Colon (tissue), 2 donors: ENCODE results near the gene PLAAT4.
"Not testable (repeated sequence)": the region's sequence is repeated elsewhere in the genome, so short reads cannot be mapped to it uniquely, and the experiment has no call there.

ENCODE experiments used
- FAIRE-seq: peaks from 2 replicates; lab custom pipeline; 2012; peaks lifted over from hg19 to GRCh38; lab: Jason Lieb, UNC
- donor health status: control.
- donor health status: control.

Gene PLAAT4

DNA sequence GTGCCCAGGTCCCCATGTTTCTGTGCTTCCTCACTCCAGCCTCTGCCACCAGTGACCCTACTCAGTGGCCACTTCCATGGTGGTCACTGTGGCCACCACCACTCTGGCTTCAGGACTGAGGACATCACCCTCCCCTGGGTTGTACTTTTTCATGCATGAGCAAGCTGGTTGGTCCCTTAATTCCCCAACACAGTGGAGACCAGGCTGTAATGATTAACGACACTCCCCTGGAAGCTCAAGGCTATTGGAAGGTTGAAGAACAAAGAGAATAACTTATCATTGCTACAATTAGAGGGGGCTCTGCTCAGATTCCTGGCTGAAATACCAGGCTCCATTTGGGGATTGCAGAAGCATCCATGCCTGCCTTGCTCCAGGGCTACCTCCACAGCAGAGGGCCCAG lies 10.5 kb downstream of the PLAAT4 start:
- no peak for FAIRE-seq

DNA sequence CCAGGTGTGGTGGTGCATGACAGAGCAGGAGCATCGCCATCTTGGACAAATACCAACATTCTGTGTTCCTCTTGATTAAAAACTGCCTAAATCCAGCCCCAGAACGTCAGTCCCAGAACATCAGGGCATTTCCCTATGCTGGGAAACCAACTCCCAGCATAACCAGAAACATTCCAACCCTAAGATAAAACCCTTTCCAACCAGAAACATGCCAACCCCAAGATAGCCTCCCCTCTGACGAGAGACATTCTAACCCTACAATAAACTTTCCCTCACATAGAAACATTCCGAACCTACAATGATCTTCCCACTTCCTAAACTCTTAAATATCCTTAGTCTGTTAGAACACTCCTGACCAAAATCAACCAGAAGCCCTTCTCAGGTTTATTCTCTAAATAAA lies 11.6 kb downstream of the PLAAT4 start:
- no peak for FAIRE-seq

DNA sequence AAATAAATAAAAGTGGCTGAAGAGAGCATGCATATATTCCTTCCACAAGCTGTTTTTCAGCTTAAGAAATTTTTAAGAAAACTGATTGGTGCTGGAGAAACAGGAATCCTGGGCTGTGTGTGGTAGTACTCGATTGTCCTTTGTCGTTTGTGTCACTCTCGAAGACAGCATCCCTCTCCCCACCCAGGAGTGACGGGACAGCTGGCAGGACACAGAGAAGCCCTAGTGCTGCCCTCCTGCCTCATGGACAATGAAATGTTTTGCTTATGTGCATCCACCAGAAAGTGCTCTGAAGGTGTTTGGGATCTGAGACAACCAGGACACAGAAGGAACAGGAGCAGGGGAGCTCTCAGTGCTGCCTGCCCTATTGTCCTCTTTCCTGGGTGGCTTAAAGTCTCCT lies 12.8 kb downstream of the PLAAT4 start:
- no peak for FAIRE-seq

DNA sequence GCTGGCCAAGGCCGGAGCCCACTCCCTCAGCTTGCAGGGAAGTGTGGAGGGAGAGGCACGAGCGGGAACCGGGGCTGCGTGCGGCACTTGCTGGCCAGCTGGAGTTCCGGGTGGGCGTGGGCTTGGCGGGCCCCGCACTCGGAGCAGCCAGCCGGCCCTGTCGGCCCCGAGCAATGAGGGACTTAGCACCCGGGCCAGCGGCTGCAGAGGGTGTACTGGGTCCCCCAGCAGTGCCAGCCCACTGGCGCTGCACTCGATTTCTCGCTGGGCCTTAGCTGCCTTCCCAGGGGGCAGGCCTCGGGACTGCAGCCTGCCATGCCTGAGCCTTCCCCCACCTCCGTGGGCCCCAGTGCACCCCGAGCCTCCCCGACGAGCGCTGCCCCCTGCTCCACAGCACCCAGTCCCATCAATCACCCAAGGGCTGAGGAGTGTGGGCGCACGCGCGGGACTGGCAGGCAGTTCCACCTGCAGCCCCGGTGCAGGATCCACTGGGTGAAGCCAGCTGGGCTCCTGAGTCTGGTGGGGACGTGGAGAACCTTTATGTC lies 13.6 kb downstream of the PLAAT4 start:
- FAIRE-seq = not testable (repeated sequence)

DNA sequence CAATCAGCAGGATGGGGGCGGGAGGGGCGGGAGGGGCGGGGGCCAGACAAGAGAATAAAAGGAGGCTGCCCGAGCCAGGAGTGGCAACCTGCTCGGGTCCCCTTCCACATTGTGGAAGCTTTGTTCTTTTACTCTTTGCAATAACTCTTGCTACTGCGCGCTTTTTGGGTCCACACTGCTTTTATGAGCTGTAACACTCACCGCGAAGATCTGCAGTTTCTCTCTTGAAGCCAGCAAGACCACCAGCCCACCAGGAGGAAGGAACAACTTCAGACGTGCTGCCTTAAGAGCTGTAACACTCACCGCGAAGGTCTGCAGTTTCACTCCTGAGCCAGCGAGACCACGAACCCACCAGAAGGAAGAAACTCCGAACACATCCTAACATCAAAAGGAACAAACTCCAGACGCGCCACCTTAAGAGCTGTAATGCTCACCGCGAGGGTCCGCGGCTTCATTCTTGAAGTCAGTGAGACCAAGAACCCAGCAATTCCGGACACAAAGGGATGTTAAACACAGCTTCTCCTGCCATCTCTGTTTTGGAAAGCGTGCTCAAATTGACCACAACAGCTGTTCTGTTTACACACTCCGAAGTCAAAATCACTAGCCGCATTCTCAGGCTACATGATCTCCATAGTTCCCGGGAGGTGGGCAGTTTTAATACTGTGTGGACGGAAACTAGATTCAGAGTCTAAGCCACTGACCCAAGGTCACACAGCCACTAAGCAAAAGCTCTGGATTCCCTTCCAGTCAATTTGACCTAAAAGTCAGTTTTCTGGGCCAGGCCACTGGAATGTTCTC lies 14.7 kb downstream of the PLAAT4 start:
- no peak for FAIRE-seq

DNA sequence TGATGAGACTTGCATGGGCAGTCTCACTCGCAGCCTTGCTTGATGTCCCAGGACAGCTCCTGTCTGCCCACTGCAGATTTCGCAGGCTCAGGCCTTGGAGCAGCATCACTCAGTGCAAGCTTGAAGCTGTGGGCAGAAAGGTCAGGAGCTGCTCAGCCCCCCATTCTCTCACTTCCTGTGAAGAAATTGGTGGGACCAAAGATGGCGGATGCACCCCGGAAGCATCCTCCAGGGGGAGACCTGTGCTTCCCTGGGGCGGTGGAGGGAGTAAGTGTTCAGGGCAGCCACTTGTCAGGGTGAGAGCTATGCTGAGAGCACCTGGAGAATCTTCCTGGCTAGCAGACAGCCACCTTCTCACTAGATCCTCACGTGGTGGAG lies 15.3 kb downstream of the PLAAT4 start:
- no peak for FAIRE-seq

DNA sequence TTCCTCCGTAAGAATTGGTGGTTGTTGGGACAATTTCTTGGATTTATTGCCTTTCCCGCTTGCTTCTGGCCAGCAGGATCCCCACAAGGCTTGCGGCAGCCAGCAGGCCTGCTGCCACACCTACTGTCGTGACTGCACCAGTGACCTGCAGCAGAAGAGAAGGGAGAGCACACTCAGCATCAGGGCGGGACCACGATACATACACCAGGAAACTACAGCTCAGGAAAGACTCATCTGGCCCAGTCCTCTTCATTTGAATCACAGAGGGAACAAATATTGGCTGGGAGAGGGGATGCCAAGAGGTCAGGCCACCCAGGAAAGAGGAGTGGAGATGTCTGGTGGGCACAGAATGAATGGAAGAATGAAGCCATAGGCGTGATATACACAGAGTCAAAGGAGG lies 16.3 kb downstream of the PLAAT4 start:
- FAIRE-seq = no peak

DNA sequence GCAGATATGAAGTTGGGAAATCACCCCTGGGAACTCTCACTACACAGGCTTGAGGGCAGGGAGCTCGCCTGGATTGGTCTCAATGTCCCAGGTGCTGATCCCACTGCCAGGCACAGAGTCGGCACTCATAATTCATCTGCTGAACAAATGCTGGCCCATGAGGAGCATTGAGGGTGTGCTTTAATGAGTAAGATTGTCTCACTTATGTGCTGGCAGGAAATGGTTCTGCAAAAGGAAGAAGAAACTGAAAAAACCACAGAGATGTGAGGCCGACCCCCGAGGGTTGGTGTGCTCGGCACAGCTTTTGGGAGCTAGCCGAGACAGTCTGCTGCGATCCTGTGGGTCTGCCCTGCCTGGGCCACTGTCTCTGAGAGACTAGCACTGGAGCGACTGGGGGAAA lies 17.2 kb downstream of the PLAAT4 start:
- FAIRE-seq = no peak

DNA sequence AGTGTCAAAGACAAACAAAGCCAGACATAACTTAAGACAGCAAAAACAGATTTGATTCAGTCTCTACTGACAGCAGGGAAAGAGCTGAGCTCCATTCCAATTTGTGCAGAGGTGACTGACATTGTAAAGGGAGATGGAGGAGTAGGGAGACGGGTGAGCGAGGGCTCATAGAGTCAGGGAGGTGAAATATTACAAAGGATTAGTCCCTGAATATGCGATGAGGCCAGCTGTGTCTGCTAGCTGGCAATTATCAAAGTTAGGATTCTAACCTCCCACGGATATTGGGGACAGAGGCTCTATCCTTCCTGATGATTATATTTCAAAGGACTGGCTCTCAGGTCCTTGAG lies 18.2 kb downstream of the PLAAT4 start:
- FAIRE-seq = no peak

DNA sequence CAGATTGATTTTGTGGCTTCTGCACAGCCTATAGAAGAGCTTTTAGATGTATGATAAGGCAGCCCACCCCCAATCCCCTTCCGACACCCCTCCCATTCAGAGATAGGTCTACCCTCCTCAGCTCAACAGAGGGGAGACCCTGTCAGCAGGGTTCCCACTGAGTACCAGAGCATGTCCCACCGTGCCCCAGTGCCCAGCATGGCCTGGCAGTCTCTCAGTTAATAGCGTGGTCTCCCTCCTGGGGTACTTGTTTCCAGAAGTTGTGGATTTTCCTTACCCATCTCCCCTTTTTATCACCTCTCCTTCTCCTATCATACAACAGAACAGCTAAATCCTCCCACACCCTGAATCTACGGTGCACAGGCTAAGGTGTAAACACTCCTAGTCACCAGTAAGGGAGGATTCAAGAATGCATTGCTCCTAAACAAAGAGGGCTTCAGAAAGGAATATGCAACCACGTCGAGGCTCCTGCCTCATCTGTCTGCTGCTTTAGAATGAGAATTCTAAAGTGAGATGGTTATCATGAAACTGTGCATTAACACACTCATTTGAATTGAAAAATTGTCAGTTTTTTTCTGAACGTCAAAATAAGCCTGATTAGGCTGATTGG lies 19.9 kb downstream of the PLAAT4 start:
- no peak for FAIRE-seq

DNA sequence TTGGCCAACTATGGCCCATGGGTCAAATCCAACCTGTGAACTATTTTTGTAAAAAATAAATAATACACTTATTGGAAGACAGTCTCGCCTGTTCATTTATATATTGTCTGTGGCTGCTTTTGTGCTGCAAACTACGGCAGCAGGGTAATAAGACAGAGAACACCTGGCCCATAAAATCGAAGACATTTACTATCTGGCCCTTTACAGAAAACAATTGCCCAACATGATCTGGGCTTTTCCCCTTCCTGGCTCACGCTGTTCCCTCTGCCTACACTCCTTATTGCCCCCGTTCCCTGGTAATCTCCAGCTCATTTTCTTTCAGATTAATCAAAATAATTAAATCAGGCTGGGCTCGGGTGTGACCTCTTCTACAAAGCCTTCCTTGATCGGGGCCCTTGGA lies 21.0 kb downstream of the PLAAT4 start:
- FAIRE-seq = no peak

DNA sequence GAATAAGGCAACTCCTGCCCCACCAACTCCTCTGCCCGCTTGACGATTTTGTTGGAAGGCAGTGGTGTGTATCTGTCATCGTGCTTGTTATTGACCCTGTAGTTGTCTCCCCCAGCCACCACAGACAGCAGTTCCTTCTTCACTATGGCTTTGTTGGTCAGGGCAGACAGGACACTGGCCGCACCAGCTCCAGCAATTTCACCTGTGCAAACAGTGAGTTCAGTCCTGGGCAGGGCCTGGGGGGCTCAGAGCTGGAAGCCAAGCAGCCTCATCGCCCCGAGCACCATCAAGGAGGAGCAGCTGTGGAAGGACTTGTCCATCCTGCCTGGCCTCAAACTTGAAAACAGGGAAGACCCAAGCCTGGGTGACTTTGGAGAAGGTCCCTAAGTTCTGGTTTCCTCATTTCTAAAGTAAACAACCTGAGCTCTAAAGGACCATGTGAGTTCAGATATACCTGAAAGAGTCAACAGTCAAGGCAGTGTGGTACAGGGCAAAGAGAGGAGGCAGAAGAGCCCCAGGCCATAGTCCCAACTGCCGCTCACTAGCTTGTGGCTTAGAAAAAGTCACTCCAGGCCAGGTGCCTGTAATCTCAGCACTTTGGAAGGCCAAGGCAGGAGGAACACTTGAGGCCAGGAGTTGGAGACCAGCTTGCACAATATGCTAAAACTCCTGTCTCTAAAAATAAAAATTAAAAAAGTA lies 22.0 kb downstream of the PLAAT4 start:
- FAIRE-seq = no peak

DNA sequence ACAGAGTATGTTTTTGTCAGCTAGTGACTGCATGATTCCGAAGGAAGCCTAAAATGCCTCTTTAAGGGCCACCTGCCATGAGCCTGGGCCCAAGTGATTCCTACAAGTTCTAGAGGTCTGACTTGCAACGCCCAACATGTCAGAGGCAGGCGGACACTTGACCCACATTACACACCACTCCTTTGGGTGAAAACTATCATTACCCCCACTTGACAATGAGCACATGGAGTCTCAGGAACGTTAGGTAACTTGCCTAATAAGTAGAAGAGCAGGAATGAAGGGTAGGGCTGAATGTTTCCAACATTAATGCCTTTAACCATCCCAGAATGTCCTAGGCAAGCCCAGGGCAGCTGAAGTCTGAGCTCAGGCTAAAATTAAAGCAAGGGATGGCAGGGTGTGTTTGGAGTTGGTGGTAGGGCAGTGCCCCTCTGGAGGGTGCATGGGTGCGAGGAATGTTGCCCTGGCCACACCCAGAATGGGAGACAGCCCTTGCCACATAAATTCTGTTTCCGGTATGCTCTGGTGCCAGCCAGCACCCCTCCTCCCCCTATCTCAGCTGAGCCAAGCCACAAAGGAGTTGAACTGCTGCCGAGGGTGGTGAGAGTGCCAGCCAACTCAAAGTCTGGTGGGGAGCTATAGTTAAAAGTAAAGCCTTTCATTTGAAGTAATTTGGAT lies 24.0 kb downstream of the PLAAT4 start:
- no peak for FAIRE-seq

DNA sequence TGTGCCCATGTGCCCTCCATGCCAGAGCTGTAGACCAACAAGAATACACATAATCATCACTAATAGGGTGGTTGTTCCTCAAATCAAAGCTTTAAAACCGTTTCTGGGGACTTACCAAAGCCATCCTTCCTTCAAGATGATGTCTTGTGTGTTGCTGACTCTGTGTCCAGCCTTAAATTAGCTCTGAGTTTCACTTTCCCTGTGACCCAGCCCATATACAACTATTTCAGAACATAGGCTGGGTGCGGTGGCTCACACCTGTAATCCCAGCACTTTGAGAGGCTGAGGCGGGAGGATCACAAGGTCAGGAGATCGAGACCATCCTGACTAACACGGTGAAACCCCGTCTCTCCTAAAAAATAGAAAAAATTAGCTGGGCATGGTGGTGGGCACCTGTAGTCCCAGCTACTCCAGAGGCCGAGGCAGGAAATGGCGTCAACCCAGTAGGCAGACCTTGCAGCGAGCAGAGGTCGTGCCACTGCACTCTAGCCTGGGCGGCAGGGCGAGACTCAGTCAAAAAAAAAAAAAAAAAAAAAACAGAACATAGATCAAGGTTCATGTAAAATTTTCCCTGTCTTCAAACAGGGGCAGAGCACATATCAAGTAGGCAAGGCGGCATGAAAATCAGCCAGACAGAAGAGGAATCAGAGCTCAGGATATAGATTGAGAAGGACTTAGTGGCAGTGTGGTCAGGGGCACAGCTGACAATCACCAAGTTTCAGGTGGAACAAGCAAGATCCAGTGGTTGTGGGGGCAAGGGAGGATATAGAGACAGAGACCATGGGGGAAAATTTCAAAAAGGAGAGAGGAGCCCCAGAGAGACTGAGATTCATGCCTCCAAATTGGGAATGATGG lies 26.8 kb downstream of the PLAAT4 start, which contains the start of gene PLAAT2:
TSS of gene PLAAT2 (minus strand) at position 179 of the 855 bp plus-strand sequence. CDS start at position 124, 55 bp downstream.
- FAIRE-seq = no peak

DNA sequence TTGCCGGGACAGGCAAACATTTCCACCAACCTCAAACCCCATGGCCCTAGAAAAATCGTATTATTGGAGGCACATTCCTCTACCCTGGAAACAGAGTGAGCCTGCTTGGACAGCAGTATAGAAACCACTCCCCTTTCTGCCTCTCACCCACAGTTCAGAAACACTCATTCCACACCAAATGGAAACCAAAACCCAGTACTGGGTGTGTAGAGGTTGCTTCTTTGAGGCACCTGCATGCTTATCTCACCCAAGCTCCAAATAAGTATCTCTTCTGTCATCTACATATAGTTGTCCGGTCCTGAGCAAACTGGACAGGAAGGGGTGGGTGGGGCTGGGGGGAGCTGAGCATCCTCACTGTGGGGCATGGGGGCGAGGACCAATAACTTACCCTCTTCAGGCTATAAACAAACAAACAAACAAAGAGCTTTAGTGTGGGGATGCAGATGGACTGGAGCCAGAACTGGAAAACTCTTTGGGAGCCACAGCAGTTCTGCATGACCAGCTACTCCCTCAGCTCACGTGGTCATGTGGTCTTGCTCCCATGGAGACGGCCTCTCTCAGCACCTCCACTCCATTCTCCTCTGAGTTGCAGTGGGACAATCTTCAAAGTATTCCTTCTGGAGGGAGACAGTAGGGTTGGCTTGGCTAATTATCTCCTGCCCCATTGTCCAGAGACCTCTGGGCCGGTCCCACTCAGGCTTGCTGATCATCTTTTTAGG lies 27.6 kb downstream of the PLAAT4 start:
- no peak for FAIRE-seq

DNA sequence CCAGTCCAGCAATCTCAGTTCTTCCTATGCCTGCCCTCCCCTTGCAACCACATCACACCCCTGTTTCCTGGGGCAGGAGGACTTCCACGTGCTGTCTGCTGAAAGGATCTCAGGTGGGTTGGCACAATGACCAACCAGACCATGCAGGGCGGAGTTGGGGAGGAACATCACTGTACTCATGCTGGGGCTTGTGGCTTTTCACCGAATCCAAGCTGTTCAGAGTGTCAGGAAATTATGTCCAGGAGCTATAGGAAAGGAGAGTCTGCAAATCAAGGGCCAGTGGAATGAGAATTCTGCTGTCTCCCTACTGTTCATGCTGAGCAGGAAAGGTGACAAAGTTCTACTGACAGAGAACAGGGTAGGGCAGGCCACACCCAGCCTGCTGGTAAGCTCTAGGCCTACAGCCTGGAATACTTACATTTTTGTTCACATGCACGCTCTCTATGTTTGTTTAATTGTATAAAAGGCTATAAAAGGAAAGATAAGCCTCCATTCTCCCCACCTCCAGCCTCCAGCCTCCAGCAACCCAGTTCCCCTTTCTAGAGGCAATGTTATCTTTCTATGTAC lies 28.3 kb downstream of the PLAAT4 start:
- no peak for FAIRE-seq

DNA sequence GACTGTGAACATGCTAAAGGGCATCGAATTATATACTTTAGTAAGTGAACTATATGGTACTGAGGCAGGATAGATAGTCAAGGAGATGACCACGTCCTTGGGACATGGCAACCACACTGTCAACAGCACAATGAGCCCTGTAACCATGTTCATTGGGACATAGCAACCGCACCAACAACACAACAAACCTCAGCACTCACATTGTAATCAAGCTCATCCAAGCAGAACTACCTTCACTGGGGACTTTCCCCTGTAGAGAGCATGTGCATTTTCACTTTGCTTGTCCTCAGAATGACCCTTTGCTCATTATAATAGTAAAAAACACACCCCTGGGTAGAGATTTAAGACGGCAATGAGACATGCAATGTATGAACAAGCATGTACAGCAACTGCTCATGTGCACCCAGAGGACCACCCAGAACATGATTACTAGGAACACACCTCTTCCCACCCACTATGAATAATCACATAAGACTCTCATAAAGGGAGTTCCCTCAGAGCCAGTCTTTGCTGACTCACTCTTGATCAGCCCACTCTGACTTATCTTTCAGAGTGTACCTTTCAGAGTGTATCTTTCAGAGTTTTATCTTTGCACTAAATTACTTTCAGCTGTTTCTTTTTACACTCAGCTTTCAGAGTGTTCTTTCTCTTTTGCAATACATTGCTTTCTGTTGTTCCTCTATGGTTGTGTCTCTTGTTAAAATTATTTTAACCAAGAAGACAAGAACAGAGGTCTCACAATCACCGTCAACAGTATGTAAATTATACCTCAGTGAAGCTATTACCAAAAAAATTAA lies 30.6 kb downstream of the PLAAT4 start:
- FAIRE-seq = peak; percentile 83

DNA sequence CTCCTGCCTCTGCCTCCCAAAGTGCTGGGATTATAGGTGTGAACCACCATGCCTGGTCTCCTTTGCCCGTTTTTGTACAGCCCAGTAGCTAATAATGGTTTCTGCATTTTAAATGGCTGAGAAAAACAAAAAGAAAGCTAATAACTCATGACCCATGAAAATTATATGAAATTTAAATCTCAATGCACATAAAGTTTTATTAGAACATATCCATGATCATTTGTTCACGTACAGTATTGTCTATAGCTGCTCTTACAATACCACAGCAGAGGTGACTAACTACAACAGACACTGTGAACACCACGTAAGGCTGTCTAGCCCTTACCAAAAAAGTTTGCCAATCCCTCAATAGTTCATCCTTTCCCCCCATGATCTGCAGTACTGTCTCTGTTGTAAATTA lies 33.0 kb downstream of the PLAAT4 start:
- FAIRE-seq = no peak

DNA sequence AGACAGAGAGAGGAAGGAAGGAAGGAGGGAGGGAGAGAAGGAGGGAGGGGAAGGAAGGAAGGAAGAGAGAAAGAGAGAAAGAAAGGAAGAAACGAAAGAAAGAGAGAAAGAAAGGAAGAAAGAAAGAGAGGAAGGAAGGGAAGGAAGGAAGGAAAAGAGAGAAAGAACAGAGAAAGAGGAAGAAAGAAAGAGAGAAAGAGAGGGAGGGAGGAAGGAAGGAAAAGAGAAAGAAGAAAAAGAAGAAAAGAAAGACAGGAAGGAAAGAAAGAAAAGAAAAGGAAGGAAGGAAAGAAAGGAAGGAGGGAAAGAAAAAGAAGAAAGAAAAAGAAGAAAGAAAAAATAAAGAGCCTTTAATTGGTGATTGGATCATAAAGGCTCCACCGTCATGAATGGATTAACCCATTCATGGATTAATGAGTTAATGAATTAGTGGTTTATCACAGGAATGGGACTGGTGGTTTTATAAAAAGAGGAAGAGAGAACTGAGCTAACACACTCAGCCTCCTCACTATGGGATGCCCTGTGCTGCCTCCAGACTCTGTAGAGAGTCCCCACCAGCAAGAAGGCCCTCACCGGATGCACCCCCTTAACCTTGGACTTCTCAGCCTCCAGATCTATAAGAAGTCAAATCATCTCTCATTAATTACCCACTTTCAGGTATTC lies 35.5 kb downstream of the PLAAT4 start:
- FAIRE-seq = no peak
